A549 (cell line): ENCODE data around the gene STK16. TPM values are rescaled to one million over a fixed set of nuclear protein-coding genes. Genes with fewer than 3 reads are reported as not detected.

Source experiments
- ATAC-seq, 2 experiments: fragments of 200-7000 bp in 1 of 2; fragments of >200 bp in 1 of 2; cut with Nextera tagmentation in 1 of 2; cut with Tn5 transposase in 1 of 2; 3 replicates each; pipeline versions ENCODE4 v1.8.0 to v1.9.1; 2018 to 2020; ENCODE audit warnings: mild to moderate bottlenecking in 1 of 2, moderate library complexity in 1 of 2
- CTCF ChIA-PET: fragments of 300-600 bp; sonication (Branson Sonifier 250); formaldehyde crosslinking; extraction: SDS; loops from one replicate; lab custom pipeline; 2021; ENCODE audit warnings: antibody characterized with exemption, inconsistent platforms; lab: Yijun Ruan, JAX
- POLR2A ChIA-PET: fragments of 350-600 bp; formaldehyde crosslinking; extraction: SDS; loops from one replicate; lab custom pipeline; 2021; ENCODE audit warnings: antibody characterized with exemption, inconsistent platforms; lab: Yijun Ruan, JAX
- DNase-seq, 2 experiments: peaks; one replicate each; pipeline versions ENCODE4 v3.0.0 to v3.0.0-alpha.2; 2011 to 2016; ENCODE audit warnings: low read depth in 1 of 2, low spot score in 1 of 2
- FAIRE-seq: peaks from 2 replicates; lab custom pipeline; 2011; peaks lifted over from hg19 to GRCh38; lab: Jason Lieb, UNC
- H3K27ac ChIP-seq, 2 experiments: fragments of >200 bp; sonication (Bioruptor Twin); formaldehyde crosslinking; 3 replicates each; pipeline ENCODE4 v1.5.1; 2016 to 2017
- H3K4me1 ChIP-seq: fragments of >200 bp; sonication (Bioruptor Twin); formaldehyde crosslinking; 3 replicates; pipeline ENCODE4 v1.6.1; 2016
- H3K4me2 ChIP-seq: fragments of >200 bp; sonication (Bioruptor Twin); formaldehyde crosslinking; 3 replicates; pipeline ENCODE4 v1.6.1; 2016
- H3K4me3 ChIP-seq: fragments of >200 bp; sonication (Bioruptor Twin); formaldehyde crosslinking; 3 replicates; pipeline ENCODE4 v1.5.1; 2016
- H3K9me3 ChIP-seq: fragments of >200 bp; sonication (Bioruptor Twin); formaldehyde crosslinking; 3 replicates; pipeline ENCODE4 v1.6.1; 2016
- BCL3 ChIP-seq: fragments of >200 bp; sonication (Bioruptor Twin); formaldehyde crosslinking; IDR thresholded peaks from 3 replicates; pipeline ENCODE4 v1.6.1; 2016
- BHLHE40 ChIP-seq: IDR thresholded peaks from 2 replicates; pipeline ENCODE4 v1.6.1; 2012; ENCODE audit warnings: low read depth, low read length, inconsistent platforms
- CBX2 ChIP-seq: fragments of 200-600 bp; sonication (generic); IDR thresholded peaks from 2 replicates; pipeline ENCODE4 v1.6.1; 2016; ENCODE audit warnings: low read depth, mild to moderate bottlenecking, borderline replicate concordance
- CHD2 ChIP-seq: fragments of 150-350 bp; IDR thresholded peaks from 2 replicates; pipeline ENCODE4 v1.6.1; 2014; ENCODE audit warnings: low read length; ENCODE audit not compliant: partially characterized antibody
- CHD4 ChIP-seq: fragments of 200-600 bp; sonication (generic); IDR thresholded peaks from 2 replicates; pipeline ENCODE4 v1.6.1; 2016; ENCODE audit warnings: antibody characterized with exemption, mild to moderate bottlenecking, borderline replicate concordance
- CTCF ChIP-seq: fragments of >200 bp; sonication (Bioruptor Twin); formaldehyde crosslinking; IDR thresholded peaks from 3 replicates; pipeline ENCODE4 v1.5.1; 2016
- EHMT2 ChIP-seq: fragments of 200-600 bp; sonication (generic); IDR thresholded peaks from 2 replicates; pipeline ENCODE4 v1.6.1; 2016; ENCODE audit warnings: antibody characterized with exemption, low read depth, mild to moderate bottlenecking, moderate library complexity
- EP300 ChIP-seq, 2 experiments: fragments of >200 bp; sonication (Bioruptor Twin); formaldehyde crosslinking; IDR thresholded peaks; 2 replicates in 1 of 2; 3 replicates in 1 of 2; pipeline ENCODE4 v1.6.1; 2016 to 2017
- GATA3 ChIP-seq: IDR thresholded peaks from 2 replicates; pipeline ENCODE4 v1.6.1; 2012; ENCODE audit warnings: borderline replicate concordance
- HOXA7 ChIP-seq: fragments of 250-450 bp; sonication (Bioruptor Pico); IDR thresholded peaks from 2 replicates; pipeline ENCODE4 v1.5.0; 2020; ENCODE audit warnings: mild to moderate bottlenecking, moderate library complexity
- HOXB5 ChIP-seq: fragments of 250-450 bp; sonication (Bioruptor Pico); IDR thresholded peaks from 2 replicates; pipeline ENCODE4 v1.5.0; 2020; ENCODE audit warnings: mild to moderate bottlenecking, moderate library complexity
- JUN ChIP-seq, 2 experiments: fragments of >200 bp; sonication (Bioruptor Twin); formaldehyde crosslinking; IDR thresholded peaks; 2 replicates in 1 of 2; 3 replicates in 1 of 2; pipeline ENCODE4 v1.6.1; 2016 to 2017
- JUNB ChIP-seq: fragments of >200 bp; sonication (Bioruptor Twin); formaldehyde crosslinking; IDR thresholded peaks from 2 replicates; pipeline ENCODE4 v1.6.1; 2016
- MAFK ChIP-seq: fragments of 450-650 bp; IDR thresholded peaks from 2 replicates; pipeline ENCODE4 v1.6.1; 2014; ENCODE audit not compliant: partially characterized antibody
- NFE2L2 ChIP-seq: fragments of 150-350 bp; conservative IDR thresholded peaks from 2 replicates; pipeline ENCODE4 v1.6.1; 2014; ENCODE audit warnings: low read length
- PBX3 ChIP-seq: IDR thresholded peaks from 2 replicates; pipeline ENCODE4 v1.6.1; 2012
- POLR2A ChIP-seq: IDR thresholded peaks from 2 replicates; pipeline ENCODE4 v1.6.1; 2012; ENCODE audit warnings: mild to moderate bottlenecking, low read length
- POLR2AphosphoS2 ChIP-seq: conservative IDR thresholded peaks from 2 replicates; pipeline ENCODE4 v1.6.1; 2012; ENCODE audit warnings: low read length, improper control_type of control experiment, inconsistent platforms
- RCOR1 ChIP-seq: fragments of 150-350 bp; IDR thresholded peaks from 2 replicates; pipeline ENCODE4 v1.6.1; 2014; ENCODE audit warnings: antibody characterized with exemption, low read length, low read depth
- RFX5 ChIP-seq: fragments of 450-650 bp; IDR thresholded peaks from 2 replicates; pipeline ENCODE4 v1.7.1; 2014; ENCODE audit warnings: antibody characterized with exemption, mild to moderate bottlenecking, moderate library complexity
- SMC3 ChIP-seq: fragments of >200 bp; sonication (Bioruptor Twin); formaldehyde crosslinking; IDR thresholded peaks from 3 replicates; pipeline ENCODE4 v1.6.1; 2018; ENCODE audit warnings: inconsistent platforms
- USF2 ChIP-seq: fragments of 450-650 bp; IDR thresholded peaks from 2 replicates; pipeline ENCODE4 v1.6.1; 2014; ENCODE audit warnings: antibody characterized with exemption
- ZNF302 ChIP-seq: fragments of 250-450 bp; sonication (Bioruptor Pico); IDR thresholded peaks from 2 replicates; pipeline ENCODE4 v1.9.0; 2021; ENCODE audit warnings: inconsistent platforms, mild to moderate bottlenecking, moderate library complexity
- WGBS: methylation state at CpG from one replicate; pipeline ENCODE4 v1.1.6; 2017; ENCODE audit errors: missing lambda C conversion rate; 5-methylcytosine and 5-hydroxymethylcytosine counted together
- polyA plus RNA-seq, 4 experiments: library from polyadenylated mRNA; depleted of rRNA in 3 of 4; stranded (reverse); fragments of >200 nt; fragmentation: RNase III in 1 of 4; extraction: RNeasy Plus Mini Kit Qiagen cat#74134 plus additional on column Dnase treatment in 1 of 4; gene quantifications; 2 replicates in 3 of 4; 3 replicates in 1 of 4; pipeline ENCODE4 v1.2.3, GENCODE V29; 2011 to 2017

Gene STK16
- polyA plus RNA-seq, 2 of the 4 experiments (the other 2 are of a cell fraction) = 37.0 to 43.3 TPM

- peak; percentile 85 to 95; a peak in 4 of 5 replicates for TF ChIP-seq JUN (IDR thresholded peaks at IDR 0.05)
- TF ChIP-seq SMC3 = peak; percentile 36; the same call in 2 of the 3 replicates
- no peak for TF ChIP-seq MAFK
Measured at GRCh38 chr2:219279151-219279915, 34.1 kb downstream of the STK16 start, which contains the start of gene DNAJB2 (continued).

- FAIRE-seq = no peak
- no peak for ATAC-seq
- Histone ChIP-seq H3K4me3 (peak overlapping the region; percentile 66), H3K4me1 (peaks cover 47% of the 10 kb centered on the region), H3K27ac (peak overlapping the region; percentile 96 to 99), H3K9me3 (no peaks in the 10 kb centered on the region), H3K4me2 (peak overlapping the region; percentile 95)
- ChIA-PET CTCF (interaction anchor here (1.0 to 16.2 kb wide), 8 partner anchors 16 to 114 kb away, joined by 3 to 540 read pairs (median 4); partner anchors contain the start of genes ABCB6, TUBA4A and TUBA4B), POLR2A (interaction anchor here (0.9 to 3.0 kb wide), 5 partner anchors 26 to 51 kb away, joined by 3 to 51 read pairs (median 3); partner anchors contain the start of genes ANKZF1, ATG9A, TUBA4A and TUBA4B)
- peak in 1 of 2 experiments; percentile 72 for DNase-seq
- TF ChIP-seq RCOR1 = no peak
- TF ChIP-seq POLR2A = no peak; the same call in 1 of the 2 replicates
- WGBS = 60% methylated on average over 10 of the region's 12 CpGs
Measured at GRCh38 chr2:219279916-219280516, 34.7 kb downstream of the STK16 start.

- ATAC-seq = no peak
- no peak for DNase-seq
- peaks cover 41% of the 10 kb centered on the region for H3K4me1 ChIP-seq
- 100% methylated on average over 3 of the region's 4 CpGs for WGBS
- FAIRE-seq = no peak
- TF ChIP-seq CHD4 (no peak), JUNB (no peak), PBX3 (no peak), GATA3 (no peak), HOXB5 (CRISPR knock-in tag) (no peak), BCL3 (no peak), POLR2A (no peak), USF2 (no peak), EHMT2 (no peak), EP300 (IDR thresholded peaks at IDR 0.05) (no peak), RFX5 (no peak), BHLHE40 (no peak), NFE2L2 (no peak), CTCF (no peak), CHD2 (no peak), CBX2 (no peak), HOXA7 (CRISPR knock-in tag) (no peak), POLR2AphosphoS2 (no peak), ZNF302 (CRISPR knock-in tag) (no peak)
- no peaks in the 10 kb centered on the region for H3K9me3 ChIP-seq
- H3K4me3 ChIP-seq = no peak overlapping the region; the same call in 2 of the 3 replicates
- peak overlapping the region; percentile 96 to 99 for H3K27ac ChIP-seq
- peak overlapping the region; percentile 95 for H3K4me2 ChIP-seq
- CTCF ChIA-PET = interaction anchor here (0.6 to 16.2 kb wide), 8 partner anchors 10 to 109 kb away, joined by 3 to 540 read pairs (median 4); partner anchors contain the start of genes ABCB6, TUBA4A and TUBA4B
- POLR2A ChIA-PET = interaction anchor here (0.9 kb wide), 1 partner anchor 51 kb away, joined by 3 read pairs; the partner anchor contains the start of genes ANKZF1 and ATG9A
Measured at GRCh38 chr2:219280651-219281050, 35.4 kb downstream of the STK16 start.
